ENCODE results near the gene ORM2. TPM values are rescaled to one million over a fixed set of nuclear protein-coding genes. Genes with fewer than 3 reads are reported as not detected.

The ORM2 gene
- total and polyA plus RNA-seq, 2 of the 13 experiments (the other 11 are each of a cell fraction or from before 2014, with no cell fraction given): 565 to 824 TPM

- no peak for ATAC-seq
- intact Hi-C loops (cut with micrococcal nuclease; ENCODE audit: unreplicated experiment) (no loop called here), in situ Hi-C loops (cut with HindIII; ENCODE audit: extremely low pct_ligation_motif_present, low pct_unique_long_range_greater_than_20kb) (no loop called here)
- peaks cover 59% of the 10 kb centered on the region for H3K4me1 ChIP-seq (ENCODE audit: insufficient read depth, low read length)
- H3K27me3 ChIP-seq (ENCODE audit: control insufficient read depth in 1 of 2, insufficient read depth in 2 of 2, low read length in 2 of 2): no peaks in the 10 kb centered on the region
- no peak for FAIRE-seq
- no peak overlapping the region for H2AFZ ChIP-seq (ENCODE audit: low read length)
- peaks cover 13% of the 10 kb centered on the region for H3K79me2 ChIP-seq (ENCODE audit: insufficient read depth, low read length)
- TF ChIP-seq ZC3H4 (CRISPR knock-in tag; IDR thresholded peaks at IDR 0.05; ENCODE audit: borderline replicate concordance) (0 out of 2 replicates have a peak, but pooled peaks have one; percentile 33), PREB (CRISPR knock-in tag; IDR thresholded peaks at IDR 0.05) (no peak), ZBTB38 (CRISPR knock-in tag; IDR thresholded peaks at IDR 0.05) (peak; percentile 14; the same call in 1 of the 2 replicates), RBFOX2 (IDR thresholded peaks at IDR 0.05; ENCODE audit: low read depth, low read length) (0 out of 2 replicates have a peak, but pooled peaks have one; percentile 36), ZNF687 (CRISPR knock-in tag; IDR thresholded peaks at IDR 0.05) (peak; percentile 36; the same call in 1 of the 2 replicates)
- DNase-seq (ENCODE audit: low spot score): no peak
- CTCF ChIA-PET (ENCODE audit: low intra/inter-chr PET ratio, low total read pairs): no interaction called here
- no peaks in the 10 kb centered on the region for H4K20me1 ChIP-seq (ENCODE audit: insufficient read depth, low read length)
- no TSS peak for BruUV-seq (replicated peaks)
- H3K4me2 ChIP-seq (ENCODE audit: low read depth, low read length): peak overlapping the region; percentile 75
- POLR2A ChIA-PET: interaction anchor here (0.9 to 1.2 kb wide), 2 partner anchors 242 to 243 kb away, joined by 4 read pairs; no protein-coding TSS in a partner anchor
- no peak overlapping the region; the same call in 1 of the 2 replicates for H3K9ac ChIP-seq (ENCODE audit: insufficient read depth, low read depth, low read length)
- H3K27ac ChIP-seq (ENCODE audit: extremely low read length, insufficient read depth, low read length): no peak overlapping the region
- no peaks in the 10 kb centered on the region for H3K9me3 ChIP-seq (ENCODE audit: low read length)
- no peaks in the 10 kb centered on the region for H3K36me3 ChIP-seq (replicated peaks in 1 of 2; ENCODE audit: control insufficient read depth in 1 of 2, insufficient read depth in 2 of 2, low read length in 2 of 2)
- peak overlapping the region in 2 of 3 experiments; percentile 24 to 64; a peak in 3 of 6 replicates for H3K4me3 ChIP-seq (replicated peaks in 1 of 3; ENCODE audit: insufficient read depth in 1 of 3, low read depth in 2 of 3, low read length in 3 of 3)
- WGBS (ENCODE audit: low lambda C conversion rate): 93% methylated on average over 5 of the region's 8 CpGs
Measured at GRCh38 chr9:114324492-114324891, 5.2 kb upstream of the ORM2 start.

All from HepG2 (cell line).